Activated CD8-positive, alpha-beta memory T cell treated with anti-CD3 and anti-CD28 coated beads for 24 hours (primary cell): ENCODE data around the gene TARBP1.
A peak's percentile ranks its signal among the peaks of the same experiment; 100 is the strongest.
"Not testable (repeated sequence)": the region's sequence is repeated elsewhere in the genome, so short reads cannot be mapped to it uniquely, and the experiment has no call there.

Experiments used
- DNase-seq: peaks from one replicate; pipeline ENCODE4 v3.0.0-alpha.2; 2020

The TARBP1 gene

DNA sequence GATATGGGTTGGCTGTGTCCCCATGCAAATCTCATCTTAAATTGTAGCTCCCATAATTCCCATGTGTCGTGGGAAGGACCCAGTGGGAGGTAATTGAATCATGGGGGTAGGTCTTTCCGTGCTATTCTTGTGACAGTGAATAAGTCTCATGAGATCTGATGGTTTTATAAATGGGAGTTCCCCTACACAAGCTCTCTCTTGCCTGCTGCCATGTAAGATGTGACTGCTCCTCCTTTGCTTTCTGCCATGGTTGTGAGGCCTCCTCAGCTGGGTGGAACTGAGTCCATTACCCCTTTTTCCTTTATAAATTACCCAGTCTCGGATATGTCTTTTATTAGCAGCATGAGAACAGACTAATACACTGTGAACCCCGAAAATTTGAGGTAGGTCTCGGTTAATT, 25.3 kb upstream of the TARBP1 start:
- DNase-seq: not testable (repeated sequence)

DNA sequence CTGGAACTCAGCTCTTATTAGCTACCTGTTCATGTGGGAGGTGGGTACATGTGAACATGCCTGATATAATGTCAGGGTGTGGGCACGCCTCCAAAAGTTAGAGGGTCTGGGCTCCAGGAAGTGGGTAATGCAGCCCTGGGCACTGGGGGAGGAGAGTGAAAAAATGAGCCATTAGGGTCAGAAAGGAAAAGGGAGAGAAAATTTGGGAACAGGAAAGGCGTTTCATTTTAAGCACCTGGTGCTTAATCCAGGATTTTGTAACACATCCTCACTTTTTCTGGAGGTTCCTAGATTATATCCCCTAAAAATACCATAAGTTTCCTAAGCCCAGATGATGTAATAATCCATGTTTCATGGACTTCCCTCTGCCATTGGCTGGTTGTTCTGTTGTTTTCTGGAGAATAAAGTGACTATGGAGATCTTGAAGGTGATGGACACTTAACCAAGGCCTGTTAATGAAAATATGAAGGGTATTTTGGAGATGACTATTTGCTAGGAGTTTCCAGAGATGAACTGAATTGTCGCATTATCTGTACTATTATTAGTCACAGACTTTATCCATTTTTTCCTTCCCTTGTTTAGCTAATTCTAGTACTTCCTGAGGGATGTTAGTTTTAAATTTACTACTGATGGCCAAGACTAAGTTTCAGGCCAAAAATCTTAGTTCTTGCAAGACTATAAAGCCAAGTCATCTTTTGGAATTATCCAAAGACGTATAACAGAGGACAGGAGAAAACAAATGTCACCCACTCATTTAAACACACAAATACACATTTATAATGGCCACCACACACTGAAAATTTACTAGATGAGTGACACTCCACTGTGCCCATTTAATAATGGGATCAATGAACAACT, 24.4 kb upstream of the TARBP1 start:
- DNase-seq: no peak

DNA sequence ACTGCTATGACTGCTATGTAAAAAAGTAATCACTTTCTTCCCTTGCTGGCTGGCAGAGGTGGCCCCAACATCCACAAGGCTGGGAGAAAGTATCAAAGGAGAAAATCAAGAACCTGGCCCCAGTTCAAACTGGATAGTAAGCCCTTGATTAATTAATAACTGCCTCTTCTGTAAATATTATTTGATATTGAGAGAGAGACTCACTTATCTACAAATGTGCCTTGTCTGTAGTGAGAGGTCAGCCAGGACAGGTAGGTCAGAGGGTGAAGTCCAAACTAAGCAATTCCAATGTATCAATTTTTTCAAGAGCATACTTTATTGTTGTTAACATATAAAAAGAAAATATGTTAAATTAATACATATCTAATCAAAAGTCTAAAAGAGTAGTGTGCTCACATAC, 23.8 kb upstream of the TARBP1 start:
- no peak for DNase-seq

DNA sequence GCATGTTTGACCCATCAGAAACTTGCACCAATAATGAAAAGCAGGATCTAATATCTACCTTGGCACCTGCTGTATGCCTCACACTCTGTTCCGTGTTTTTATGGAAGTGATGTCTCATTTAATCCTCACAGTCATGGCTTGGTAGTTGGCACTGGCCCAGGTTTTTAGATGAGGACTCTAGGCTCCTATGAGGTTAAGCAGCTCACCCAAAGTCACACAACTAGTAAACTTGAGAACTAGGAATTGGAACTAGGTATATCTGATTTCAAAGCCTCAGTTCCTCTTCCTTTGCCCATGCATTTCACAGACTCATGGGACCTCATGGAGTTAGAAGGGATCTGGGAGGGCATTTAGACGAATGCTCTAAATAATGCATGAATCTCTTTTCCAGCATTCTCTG, 21.3 kb upstream of the TARBP1 start:
- no peak for DNase-seq

DNA sequence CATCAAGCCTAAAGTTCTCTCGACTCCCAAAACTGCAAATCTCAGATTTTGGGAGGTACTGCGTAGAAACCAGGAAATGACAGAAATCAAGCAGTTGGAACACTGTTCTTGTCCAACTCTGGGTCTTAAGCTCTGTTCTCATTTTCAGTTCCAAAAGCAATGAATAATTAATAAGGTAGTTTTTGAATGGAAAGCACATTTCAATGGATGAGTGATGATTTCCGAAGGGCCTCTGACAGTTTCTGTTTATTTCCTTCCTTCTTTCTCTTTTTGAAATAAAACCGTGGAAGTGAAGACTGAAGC, 20.9 kb upstream of the TARBP1 start:
- DNase-seq: no peak

DNA sequence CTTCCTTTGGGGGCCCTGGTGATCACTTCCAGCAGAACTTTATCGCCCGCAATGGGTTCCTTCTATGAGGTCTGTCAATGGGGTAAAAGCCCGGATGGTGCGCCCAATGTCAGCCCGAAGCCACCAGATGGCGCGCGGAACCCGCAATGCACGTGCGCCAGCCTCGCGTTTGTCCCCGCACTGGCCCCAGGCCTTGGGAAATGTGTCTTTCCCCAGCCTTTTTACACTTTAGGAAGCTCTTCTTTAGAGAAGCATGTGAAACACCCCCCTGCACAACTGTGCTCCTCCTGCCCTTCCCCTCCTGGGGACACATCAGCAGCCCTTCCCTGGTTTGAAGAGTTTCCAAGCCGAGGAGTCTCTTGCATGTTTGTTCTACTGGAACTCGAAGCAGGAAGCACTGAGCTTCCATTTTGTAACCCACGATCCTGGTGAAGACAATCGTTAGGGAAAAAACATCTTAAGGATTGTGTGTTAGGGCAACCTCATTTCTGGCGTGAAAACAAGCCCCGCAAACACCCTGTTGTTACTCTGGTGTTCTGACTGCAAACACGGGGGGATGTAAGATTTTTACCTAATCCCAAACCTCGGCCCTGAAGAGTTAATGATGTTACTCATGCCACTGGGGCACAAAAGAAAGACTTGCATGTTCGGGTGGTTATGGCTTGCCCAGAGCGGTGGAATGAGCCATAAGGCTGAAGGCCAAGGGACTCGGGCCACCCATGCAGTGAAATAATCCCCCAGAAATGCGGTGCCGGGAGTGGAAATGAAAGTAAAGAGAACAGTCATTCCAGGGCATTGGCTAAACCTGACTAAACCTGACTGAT, 20.4 kb upstream of the TARBP1 start:
- peak; percentile 95 for DNase-seq

DNA sequence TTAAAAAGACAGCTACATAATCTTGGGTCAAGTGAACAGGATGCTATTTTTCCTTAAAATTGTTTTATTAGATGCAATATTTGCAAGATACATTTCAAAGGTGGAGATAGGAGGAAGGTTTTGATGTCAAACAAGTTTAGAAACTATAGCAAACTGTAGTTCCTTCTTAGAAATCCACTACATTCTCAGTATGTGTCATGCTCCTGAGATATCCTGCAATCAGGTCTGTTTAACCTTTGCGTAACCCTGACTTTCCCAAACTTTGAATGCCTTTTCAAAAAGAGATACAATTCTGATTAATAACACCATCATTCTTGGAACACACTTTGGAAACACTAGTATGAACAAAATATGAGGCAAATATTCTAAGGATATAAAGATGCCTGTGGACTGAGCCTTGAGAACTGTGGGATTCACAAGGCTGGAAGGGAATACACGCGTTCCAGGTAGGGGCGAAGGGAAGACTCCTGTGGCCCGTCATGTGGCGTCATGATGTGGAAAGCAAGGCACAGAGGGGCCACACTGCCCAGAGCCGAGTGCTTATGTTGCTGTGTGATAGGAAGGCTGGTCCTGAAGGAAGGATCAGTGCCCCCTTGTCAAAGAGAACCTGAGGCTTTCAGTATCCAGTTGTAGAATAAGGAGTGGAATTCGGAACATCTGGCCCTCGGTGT, 19.6 kb upstream of the TARBP1 start:
- no peak for DNase-seq

DNA sequence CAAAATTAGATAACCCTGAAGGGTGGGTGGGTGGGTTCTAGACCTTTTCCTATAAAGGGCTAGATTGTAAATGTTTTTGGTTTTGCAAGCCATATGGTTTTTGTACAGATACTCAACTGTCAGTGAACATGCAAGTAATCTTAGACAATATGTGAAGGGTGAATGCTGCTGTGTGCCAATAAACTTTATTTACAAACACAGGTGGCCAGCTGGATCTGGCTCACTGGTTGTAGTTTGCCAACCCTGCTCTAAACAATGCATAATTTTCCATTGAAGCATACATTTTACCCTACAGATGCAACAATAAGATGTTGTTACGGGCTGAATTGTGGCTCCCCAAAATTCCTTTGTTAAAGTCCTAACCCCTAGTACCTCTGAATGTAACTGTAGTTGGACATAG, 18.6 kb upstream of the TARBP1 start:
- DNase-seq: no peak

DNA sequence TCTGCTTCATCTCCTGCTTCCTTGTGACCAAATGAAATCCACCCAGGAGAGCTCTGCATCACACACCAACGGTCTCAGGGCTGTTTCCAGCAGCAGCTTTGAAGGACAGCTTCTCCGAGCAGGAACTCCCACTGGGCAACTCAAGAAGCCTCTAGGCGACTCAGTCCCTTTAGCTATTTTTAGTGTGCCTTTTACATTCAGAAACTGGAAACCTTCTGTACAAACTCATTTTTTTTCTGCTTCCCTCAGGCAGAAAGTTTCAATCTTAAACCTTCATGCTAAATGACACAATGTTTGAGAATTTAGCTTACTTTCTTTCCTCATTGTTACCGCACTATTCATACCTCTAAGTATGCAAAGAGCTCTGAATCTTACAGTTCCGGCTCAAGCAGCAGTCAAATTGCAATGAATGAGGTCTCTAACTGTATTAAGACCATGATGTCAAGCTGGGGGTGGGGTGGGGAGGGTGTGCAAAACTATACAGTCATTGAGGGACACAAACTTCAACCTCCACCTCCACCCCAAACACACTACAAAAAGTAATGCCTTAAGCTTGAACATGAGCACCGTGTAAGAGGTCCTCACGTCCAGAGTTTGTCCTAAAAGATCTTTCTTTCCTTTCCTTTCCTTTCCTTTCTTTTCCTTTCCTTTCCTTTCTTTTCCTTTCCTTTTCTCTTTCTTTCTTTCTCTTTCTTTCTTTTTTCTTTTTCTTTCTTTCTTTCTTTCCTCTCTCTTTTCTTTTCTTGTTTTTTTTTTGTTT, 16.4 kb upstream of the TARBP1 start:
- DNase-seq: no peak

DNA sequence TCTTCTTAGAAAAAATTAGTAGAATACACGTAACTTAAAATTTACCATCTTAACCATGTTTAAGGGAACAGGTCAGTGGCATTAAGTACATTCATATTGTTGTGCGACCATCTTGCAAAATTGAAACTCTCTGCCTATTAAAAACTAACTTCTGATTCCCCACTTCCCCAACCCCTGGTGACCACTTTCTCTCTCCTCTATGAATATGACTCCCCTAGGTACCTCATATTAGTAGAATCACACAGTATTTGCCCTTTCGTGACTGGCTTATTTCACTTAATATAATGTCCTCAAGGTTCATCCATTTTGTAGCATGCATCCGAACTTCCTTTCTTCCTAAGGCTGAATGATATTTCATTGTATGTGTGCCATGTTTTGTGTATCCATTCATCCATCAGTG, 15.1 kb upstream of the TARBP1 start:
- no peak for DNase-seq

DNA sequence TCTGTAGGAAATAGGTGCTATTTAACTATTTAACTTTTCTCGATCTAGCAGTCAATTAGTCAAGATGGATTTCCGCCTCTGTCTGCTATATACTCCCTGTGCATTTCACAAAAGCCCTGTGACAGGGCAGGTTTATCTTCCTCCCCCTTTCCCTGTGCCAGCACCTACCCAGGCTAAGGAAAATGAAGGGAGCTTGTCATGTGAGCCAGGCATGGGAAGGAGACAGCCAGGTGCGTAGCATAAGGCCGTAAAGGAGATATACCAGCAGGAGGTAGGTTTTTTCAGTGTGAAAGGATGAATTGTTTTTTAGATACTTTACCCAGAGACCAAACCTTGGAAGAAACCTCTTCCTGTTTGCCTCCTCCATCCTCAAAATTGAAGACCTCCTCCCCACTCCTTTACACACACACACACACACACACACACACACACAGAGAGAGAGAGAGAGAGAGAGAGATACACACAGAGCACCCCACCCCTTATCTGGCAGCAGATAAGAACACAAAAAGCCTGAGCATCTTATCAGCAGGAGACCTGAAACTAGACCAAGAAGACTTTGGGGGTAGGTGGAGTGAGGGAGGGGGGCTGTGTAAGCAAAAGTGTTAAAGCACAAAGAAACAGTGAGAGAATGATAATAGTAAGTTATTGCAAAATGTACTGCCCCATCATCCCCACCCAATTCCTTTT, 12.0 kb upstream of the TARBP1 start:
- DNase-seq: no peak

DNA sequence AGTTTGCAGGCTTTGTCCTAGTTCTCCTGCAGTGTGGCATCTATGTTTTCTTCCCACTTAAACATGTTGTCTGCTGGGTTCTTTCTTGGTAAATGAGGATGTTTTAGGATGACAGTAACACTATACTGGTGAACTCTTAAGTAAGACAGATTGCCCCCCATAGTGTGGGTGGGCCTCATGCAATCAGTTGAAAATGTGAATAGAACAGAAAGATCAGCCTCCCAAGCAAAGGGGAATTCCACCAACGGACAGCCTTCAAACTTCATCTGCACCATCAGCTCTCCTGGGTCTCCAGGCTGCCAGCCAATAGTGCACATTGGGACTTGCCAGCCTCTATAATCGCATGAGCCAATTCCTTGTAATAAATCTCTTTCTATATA, 10.7 kb upstream of the TARBP1 start:
- no peak for DNase-seq

DNA sequence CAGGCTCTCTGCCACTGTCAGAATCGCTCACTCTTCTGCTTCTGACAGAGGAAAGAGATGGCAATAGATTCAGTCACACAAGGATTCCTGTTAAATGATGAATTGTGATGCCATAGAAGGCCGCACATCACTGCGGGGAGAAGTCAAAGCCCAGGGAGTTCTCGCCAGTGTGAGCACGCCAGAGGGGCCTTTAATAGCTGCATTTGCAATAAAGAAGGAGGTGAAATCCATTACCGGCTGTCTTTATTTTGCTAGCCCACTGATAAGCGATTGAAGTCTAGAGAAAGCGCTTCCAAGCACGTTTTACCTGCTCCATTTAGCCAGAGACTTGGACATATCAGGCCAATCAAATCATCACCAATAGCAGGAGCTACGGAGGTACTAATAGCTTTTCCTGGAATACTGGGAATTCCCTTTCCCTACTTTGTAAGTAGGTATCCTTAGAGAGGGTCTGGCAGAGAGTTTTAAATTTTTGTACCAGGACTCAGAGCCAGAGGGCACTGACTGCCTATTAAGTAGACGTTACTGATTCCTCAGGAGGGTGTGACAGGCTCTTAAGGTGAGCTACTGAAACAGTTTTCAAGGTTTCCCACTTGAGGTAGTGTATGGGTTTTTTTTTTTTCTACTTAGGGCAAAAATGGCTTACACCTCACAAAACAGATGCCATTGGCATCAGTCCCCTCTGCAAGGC, 10.2 kb upstream of the TARBP1 start:
- DNase-seq: no peak

DNA sequence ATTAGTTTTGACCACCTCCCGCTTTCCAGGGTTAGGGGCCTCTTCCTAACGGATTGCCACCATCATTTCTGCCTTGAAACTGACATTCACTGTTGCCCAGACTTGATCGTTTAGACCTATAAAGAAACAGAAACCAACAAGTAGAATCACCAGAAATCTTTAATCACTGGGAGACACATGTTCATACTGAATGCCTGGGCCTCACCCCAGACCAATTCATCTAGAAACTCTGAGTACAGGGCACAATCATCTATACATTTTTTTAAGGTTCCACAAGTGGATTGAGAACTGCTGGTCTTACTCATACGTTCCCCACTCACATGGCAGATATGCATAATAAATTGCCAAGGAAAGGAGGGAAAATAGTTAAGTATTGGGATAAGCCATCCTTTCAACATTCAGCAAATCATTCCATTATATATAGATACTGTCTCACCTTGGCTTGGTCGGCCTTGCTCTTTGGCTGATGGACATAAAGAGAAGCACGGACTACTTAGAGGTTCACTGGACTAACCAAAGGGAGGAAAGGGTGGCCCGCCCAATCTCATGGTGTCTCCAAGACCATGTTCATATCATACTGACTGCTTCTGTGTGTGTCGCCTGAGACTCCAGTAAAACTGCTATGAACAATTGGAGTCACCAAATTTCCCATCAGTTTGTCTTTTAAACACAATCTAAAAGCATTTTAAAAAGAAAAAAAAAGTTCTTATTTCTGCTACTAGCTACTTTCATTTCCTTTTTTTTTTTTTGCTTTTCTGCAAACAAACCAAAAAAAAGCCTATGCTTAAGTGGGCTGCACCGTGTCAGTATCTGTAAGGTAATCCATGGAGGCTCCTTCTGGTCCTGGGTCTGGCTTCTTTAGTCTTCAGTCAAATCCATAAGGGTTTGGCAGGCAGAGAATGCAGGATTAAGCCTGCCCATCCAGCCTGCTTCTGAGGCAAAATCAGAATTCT, 9.4 kb upstream of the TARBP1 start:
- DNase-seq: no peak

DNA sequence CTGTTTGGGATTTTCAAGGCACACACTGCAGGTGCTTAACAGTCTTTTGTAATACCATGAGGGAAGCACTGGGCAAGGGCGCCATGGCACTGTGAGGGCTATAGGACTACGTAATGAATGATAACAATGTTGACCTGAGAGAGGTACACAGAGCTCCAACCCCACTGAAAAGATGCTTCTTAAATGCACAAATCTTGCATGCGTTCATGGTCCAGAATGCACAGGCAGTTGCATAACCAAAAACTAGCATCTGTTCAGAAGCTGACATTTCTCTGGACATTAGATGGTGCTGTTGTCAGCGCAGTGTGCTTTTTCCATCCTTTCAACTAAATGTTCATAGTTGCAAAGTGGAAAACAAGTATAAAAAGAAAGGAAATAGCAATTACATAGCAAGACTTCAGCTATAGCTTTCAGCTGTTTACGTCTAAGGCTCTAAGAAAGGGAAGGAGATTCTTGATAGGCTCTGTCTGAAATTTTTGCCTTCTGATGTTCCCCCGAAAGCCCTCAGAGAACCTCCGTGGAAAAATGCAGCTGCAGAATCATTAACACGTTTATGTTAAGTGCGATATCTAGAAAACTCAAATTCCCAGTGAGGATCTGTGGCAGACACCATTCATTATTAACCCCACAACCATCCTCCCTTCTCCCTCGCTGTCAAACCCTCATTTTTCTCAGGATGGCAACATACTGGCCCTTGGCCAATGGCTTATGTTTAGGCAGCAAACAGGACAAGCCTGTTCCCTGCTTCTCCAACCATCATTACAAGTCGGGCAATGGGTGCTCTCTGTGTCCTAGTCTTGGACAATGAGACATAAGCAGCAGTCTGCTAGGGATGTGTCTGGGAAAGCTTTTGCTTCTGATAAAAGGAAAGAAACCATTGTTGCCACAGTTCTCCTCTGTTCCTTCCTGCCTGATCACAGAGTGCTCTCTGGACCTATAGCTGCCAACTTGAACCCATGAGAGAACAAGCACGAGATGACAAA, 8.2 kb upstream of the TARBP1 start:
- DNase-seq: no peak

DNA sequence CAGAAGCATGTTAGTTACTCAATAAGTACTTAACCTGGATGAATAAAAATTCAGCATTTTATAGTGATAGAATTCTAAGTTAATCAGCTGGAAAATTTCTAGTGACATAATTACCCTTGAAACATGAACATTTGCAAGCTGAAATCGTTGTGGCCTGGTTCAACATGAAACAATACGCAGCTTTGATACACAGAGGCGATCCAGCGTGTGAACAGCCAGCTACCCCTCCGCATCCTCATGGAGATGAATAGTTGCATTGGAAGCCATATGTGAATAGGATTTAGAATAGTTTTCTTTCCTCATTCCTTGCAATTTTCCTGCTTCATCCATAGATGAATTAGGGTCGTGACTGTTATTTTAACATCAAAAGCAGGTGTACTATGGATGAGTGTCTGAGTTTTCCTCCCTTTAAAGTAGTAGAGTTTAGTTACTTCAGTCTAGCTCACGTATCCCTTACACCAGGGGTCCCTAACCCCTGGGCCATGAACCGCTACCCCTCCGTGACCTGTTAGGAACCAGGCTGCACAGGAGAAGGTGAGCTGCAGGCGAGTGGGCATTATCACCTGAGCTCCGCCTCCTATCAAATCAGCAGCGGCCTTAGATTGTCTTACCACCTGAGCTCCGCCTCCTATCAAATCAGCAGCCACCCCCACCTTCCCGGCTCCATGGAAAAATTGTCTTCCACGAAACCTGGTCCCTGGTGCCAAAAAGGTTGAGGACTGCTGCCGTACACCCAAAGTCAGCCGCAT, 6.2 kb upstream of the TARBP1 start:
- DNase-seq: no peak

DNA sequence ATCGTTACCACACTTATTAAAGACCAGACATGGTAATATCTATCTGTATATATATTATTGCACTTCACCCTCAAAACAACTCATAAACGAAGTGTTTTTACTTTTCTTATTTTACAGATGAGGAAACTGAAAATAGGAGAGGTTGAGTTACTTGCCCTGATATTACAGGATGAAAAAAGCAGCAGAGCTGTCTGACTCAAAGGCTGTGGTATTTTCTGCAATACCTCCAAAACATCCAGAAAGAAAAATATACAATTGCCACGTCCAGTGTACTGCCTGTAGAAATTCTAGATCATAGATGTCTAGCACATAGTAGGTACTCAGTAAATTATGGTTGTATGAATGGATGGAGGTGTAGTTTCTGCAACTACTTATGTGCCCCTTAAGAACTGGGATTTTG, 5.2 kb upstream of the TARBP1 start:
- no peak for DNase-seq

DNA sequence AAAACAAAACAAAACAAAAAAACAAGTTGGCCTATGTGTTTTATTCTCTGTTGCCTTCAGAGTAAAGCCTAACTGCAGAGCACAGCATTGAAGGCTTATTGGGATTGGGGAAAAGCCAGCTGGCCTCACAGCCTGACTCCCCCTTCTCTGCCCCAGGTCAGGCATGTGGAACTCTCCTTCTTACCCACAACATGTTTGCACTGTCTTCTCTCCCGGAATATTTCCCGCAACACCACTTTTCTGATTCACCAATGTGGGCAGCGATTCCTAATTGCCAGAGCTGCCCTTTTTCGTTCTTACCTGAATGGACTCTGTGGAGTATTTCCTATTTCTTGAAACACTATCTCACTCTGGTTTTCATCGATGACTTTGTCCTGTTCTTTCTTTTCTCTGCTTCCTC, 2.8 kb upstream of the TARBP1 start:
- DNase-seq: no peak

DNA sequence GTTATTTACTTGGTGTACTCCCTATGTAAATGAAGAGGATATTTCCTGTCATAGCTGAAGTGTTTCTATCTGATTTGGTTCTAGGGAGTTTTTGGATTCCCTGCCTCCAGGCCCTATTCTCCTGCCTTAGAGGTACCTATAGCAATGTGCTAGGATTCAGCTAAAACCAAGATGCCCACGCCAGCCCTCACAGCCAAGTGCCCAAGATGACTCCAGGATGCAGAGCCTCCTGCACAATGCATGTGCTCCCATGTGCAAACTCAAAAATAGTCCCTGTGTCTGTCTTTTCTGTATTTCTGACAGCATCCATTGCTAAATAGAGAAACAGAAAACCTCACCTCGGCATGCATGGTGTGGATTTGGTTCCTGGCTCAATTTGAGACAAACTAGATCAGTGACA, 887 bp upstream of the TARBP1 start:
- no peak for DNase-seq
